Neural cell (in vitro differentiated cells): ENCODE results near the gene NHSL2. TPM values are rescaled to one million over a fixed set of nuclear protein-coding genes. Genes with fewer than 3 reads are reported as not detected.

Experiments used
- H2AFZ ChIP-seq: fragments of 200-600, 300-800 bp; sonication (generic), shearing (Covaris generic); 2 replicates; pipeline ENCODE4 v1.6.0; 2014; ENCODE audit warnings: low read depth, mild to moderate bottlenecking, antibody characterized with exemption, low read length, moderate library complexity
- H3F3A ChIP-seq: fragments of 200-600 bp; shearing (Covaris generic); 2 replicates; pipeline ENCODE4 v1.6.1; 2016; ENCODE audit warnings: mild to moderate bottlenecking, moderate library complexity, mixed read lengths, antibody characterized with exemption, low read length; ENCODE audit not compliant: insufficient read depth, poor library complexity, severe bottlenecking
- H3K27ac ChIP-seq: fragments of 200-600, 300-800 bp; sonication (generic), shearing (Covaris generic); 2 replicates; pipeline ENCODE4 v1.5.1; 2014; ENCODE audit warnings: mild to moderate bottlenecking, low read length, moderate library complexity
- H3K27me3 ChIP-seq: fragments of 300-800, 200-600 bp; sonication (generic), shearing (Covaris generic); 2 replicates; pipeline ENCODE4 v1.6.0; 2014; ENCODE audit warnings: mild to moderate bottlenecking, low read depth, low read length, moderate library complexity; ENCODE audit not compliant: insufficient read depth
- H3K36me3 ChIP-seq: fragments of 300-800, 200-600 bp; sonication (generic), shearing (Covaris generic); 2 replicates; pipeline ENCODE4 v1.5.1; 2014; ENCODE audit warnings: mild to moderate bottlenecking, antibody characterized with exemption, low read length, moderate library complexity; ENCODE audit not compliant: insufficient read depth
- H3K4me2 ChIP-seq: fragments of 300-800, 200-600 bp; sonication (generic), shearing (Covaris generic); 2 replicates; pipeline ENCODE4 v1.6.0; 2014; ENCODE audit warnings: mild to moderate bottlenecking, low read length
- H3K4me3 ChIP-seq: fragments of 300-800, 200-600 bp; sonication (generic), shearing (Covaris generic); 2 replicates; pipeline ENCODE4 v1.5.1; 2014; ENCODE audit warnings: mild to moderate bottlenecking, low read length, moderate library complexity
- H3K79me2 ChIP-seq: fragments of 200-600 bp; shearing (Covaris generic); replicated peaks from 2 replicates; pipeline ENCODE4 v1.6.0; 2014; ENCODE audit warnings: mild to moderate bottlenecking, low read length, moderate library complexity; ENCODE audit not compliant: insufficient read depth
- H3K9ac ChIP-seq: fragments of 300-800, 200-600 bp; sonication (generic), shearing (Covaris generic); 2 replicates; pipeline ENCODE4 v1.6.1; 2016; ENCODE audit warnings: mild to moderate bottlenecking, low read length, mixed read lengths
- H3K9me2 ChIP-seq: fragments of 200-600 bp; shearing (Covaris generic); 2 replicates; pipeline ENCODE4 v1.6.1; 2016; ENCODE audit warnings: mild to moderate bottlenecking, low read length, mixed read lengths; ENCODE audit not compliant: insufficient read depth
- H3K9me3 ChIP-seq: fragments of 200-600, 300-800 bp; sonication (generic), shearing (Covaris generic); 2 replicates; pipeline ENCODE4 v1.6.1; 2016; ENCODE audit warnings: mild to moderate bottlenecking, mixed run types, low read length, moderate library complexity, mixed read lengths
- H4K20me1 ChIP-seq: fragments of 200-600 bp; shearing (Covaris generic); 2 replicates; pipeline ENCODE4 v1.6.1; 2016; ENCODE audit warnings: mild to moderate bottlenecking, mixed run types; ENCODE audit not compliant: insufficient read depth
- EP300 ChIP-seq: fragments of 450-650 bp; conservative IDR thresholded peaks from 2 replicates; pipeline ENCODE4 v1.6.1; 2014; ENCODE audit warnings: antibody characterized with exemption, mild to moderate bottlenecking, moderate library complexity; ENCODE audit not compliant: poor library complexity, severe bottlenecking
- EZH2 ChIP-seq: fragments of 200-600, 300-800 bp; shearing (Covaris generic), sonication (generic); IDR thresholded peaks from 2 replicates; pipeline ENCODE4 v1.6.1; 2014; ENCODE audit warnings: antibody characterized with exemption, low read length, borderline replicate concordance, mild to moderate bottlenecking; ENCODE audit not compliant: insufficient read depth, poor library complexity, severe bottlenecking
- MXI1 ChIP-seq: fragments of 450-650 bp; conservative IDR thresholded peaks from 2 replicates; pipeline ENCODE4 v1.6.1; 2014; ENCODE audit warnings: antibody characterized with exemption, mild to moderate bottlenecking; ENCODE audit not compliant: poor library complexity, severe bottlenecking
- POLR2AphosphoS5 ChIP-seq: IDR thresholded peaks from 2 replicates; pipeline ENCODE4 v1.6.1; 2012
- RAD21 ChIP-seq: fragments of 450-650 bp; conservative IDR thresholded peaks from 2 replicates; pipeline ENCODE4 v1.6.1; 2014; ENCODE audit warnings: antibody characterized with exemption, mild to moderate bottlenecking, moderate library complexity
- REST ChIP-seq: IDR thresholded peaks from 2 replicates; pipeline ENCODE4 v1.6.1; 2012; ENCODE audit warnings: borderline replicate concordance
- SMC3 ChIP-seq: fragments of 450-650 bp; conservative IDR thresholded peaks from 2 replicates; pipeline ENCODE4 v1.6.1; 2014; ENCODE audit warnings: antibody characterized with exemption, mild to moderate bottlenecking, moderate library complexity; ENCODE audit not compliant: poor library complexity
- TAF1 ChIP-seq: IDR thresholded peaks from 2 replicates; pipeline ENCODE4 v1.6.1; 2012; ENCODE audit warnings: low read depth
- polyA plus RNA-seq: library from polyadenylated mRNA; depleted of rRNA; stranded (reverse); fragments of >200 nt; gene quantifications from 2 replicates; pipeline ENCODE4 v1.2.3, GENCODE V29; 2014
- TF ChIP-seq, protein P1 (sequence below): fragments of 450-650 bp; IDR thresholded peaks from 2 replicates; pipeline ENCODE4 v1.5.1; 2014; ENCODE audit warnings: antibody characterized with exemption, mild to moderate bottlenecking, moderate library complexity; ENCODE audit not compliant: poor library complexity, severe bottlenecking

The NHSL2 gene
- polyA plus RNA-seq, 1 donor from 2014 or later: 0.87 TPM

DNA sequence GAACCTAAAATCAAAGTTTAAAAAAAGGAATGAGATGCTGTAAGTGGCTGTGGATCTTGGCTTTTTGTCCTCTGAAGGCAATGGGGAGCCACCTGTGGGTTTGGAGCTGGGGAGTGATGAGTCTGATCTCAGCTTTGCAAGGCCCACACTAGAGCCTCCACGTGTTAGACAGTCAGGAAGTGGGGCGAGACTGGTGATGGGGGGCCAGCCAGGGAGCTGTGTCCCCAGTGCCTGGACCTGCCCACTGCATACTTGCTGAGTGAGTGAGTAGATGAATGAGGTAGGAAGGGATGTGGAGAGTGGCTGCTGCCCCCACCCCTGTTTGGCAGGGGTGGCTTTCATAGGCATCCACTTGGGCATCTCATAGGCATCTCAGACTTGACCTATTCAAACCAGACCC is 84.0 kb downstream of the NHSL2 start:
- no peaks in the 10 kb centered on the region for H3F3A ChIP-seq
- H3K9me2 ChIP-seq: no peaks in the 10 kb centered on the region
- H3K27ac ChIP-seq: no peak overlapping the region
- H3K4me2 ChIP-seq: no peak overlapping the region
- H3K27me3 ChIP-seq: no peaks in the 10 kb centered on the region
- no peak overlapping the region for H2AFZ ChIP-seq
- no peak for TF ChIP-seq EP300
- TF ChIP-seq POLR2AphosphoS5: no peak
- TF ChIP-seq TAF1: no peak
- TF ChIP-seq, protein P1, sequence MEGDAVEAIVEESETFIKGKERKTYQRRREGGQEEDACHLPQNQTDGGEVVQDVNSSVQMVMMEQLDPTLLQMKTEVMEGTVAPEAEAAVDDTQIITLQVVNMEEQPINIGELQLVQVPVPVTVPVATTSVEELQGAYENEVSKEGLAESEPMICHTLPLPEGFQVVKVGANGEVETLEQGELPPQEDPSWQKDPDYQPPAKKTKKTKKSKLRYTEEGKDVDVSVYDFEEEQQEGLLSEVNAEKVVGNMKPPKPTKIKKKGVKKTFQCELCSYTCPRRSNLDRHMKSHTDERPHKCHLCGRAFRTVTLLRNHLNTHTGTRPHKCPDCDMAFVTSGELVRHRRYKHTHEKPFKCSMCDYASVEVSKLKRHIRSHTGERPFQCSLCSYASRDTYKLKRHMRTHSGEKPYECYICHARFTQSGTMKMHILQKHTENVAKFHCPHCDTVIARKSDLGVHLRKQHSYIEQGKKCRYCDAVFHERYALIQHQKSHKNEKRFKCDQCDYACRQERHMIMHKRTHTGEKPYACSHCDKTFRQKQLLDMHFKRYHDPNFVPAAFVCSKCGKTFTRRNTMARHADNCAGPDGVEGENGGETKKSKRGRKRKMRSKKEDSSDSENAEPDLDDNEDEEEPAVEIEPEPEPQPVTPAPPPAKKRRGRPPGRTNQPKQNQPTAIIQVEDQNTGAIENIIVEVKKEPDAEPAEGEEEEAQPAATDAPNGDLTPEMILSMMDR: no peak
- no peak for TF ChIP-seq MXI1
- TF ChIP-seq REST: no peak
- TF ChIP-seq RAD21: no peak
- TF ChIP-seq SMC3: no peak
- TF ChIP-seq EZH2: no peak
- H3K9ac ChIP-seq: no peak overlapping the region
- no peaks in the 10 kb centered on the region for H4K20me1 ChIP-seq
- H3K9me3 ChIP-seq: no peaks in the 10 kb centered on the region
- H3K4me3 ChIP-seq: no peak overlapping the region
- H3K79me2 ChIP-seq: no peaks in the 10 kb centered on the region
- no peaks in the 10 kb centered on the region for H3K36me3 ChIP-seq

- Histone ChIP-seq H3K27me3 (no peaks in the 10 kb centered on the region), H3K4me3 (no peak overlapping the region), H2AFZ (no peak overlapping the region), H3K9ac (no peak overlapping the region), H3K4me2 (no peak overlapping the region), H3F3A (no peaks in the 10 kb centered on the region), H3K27ac (no peak overlapping the region), H4K20me1 (no peaks in the 10 kb centered on the region), H3K9me2 (no peaks in the 10 kb centered on the region), H3K36me3 (no peaks in the 10 kb centered on the region), H3K9me3 (no peaks in the 10 kb centered on the region), H3K79me2 (no peaks in the 10 kb centered on the region)
- TF ChIP-seq RAD21 (no peak), SMC3 (no peak), REST (no peak), POLR2AphosphoS5 (no peak), TAF1 (no peak), EP300 (no peak)
- TF ChIP-seq, protein P1: no peak
These were observed 84.5 kb downstream of the NHSL2 start for GRCh38 chrX:71995122-71995521.
